ENCODE measurements around the gene CAPN12. TPM values are rescaled to one million over a fixed set of nuclear protein-coding genes. Genes with fewer than 3 reads are reported as not detected.

Gene CAPN12
- total and polyA plus RNA-seq, 2 of the 8 experiments (the other 6 are each of a cell fraction or from before 2014, with no cell fraction given), result 8.8 to 20.0 TPM

DNA sequence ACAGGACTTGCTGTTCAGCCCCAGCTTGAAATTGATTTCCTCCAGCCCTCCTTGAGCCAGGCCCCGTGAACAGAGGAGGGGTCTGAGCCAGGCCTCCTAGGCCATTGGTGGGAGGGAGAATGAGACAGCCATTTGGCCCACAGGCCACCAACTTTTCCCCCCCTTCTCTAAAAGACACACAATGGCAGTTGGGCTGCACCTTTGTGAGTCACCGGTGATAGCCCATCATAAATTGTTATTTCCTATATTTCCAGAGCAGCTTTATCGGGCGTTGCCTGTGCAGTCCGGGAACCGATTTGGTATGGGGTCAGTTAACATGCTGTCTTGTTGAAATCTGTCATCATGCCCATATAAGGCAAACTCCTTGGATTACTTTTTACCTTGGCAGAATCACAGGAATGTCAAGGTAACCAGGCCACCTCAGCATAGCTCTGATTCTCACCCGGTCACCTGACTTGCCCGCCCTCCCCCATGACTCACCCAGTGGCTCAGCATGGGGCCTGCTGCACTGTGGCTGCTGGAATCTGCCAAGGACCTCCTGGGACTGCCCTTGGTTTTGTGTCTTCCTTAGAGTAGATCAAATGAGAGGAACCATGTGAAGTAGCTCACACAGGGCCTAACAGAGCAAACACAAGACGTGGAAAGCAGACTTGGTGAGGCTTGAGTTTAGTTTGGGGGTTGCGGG lies 60.7 kb downstream of the CAPN12 start (continued):
- TF ChIP-seq CHD7 (IDR thresholded peaks at IDR 0.05; ENCODE audit: insufficient replicate concordance, low read length) (no peak), KDM4A (IDR thresholded peaks at IDR 0.05; ENCODE audit: low read depth, low read length, severe bottlenecking) (no peak), GABPA (IDR thresholded peaks at IDR 0.05; ENCODE audit: borderline replicate concordance, insufficient read depth, low read length) (no peak), ZNF274 (IDR thresholded peaks at IDR 0.05; ENCODE audit: borderline replicate concordance, extremely low read depth, low read length) (no peak), CTCF (IDR thresholded peaks at IDR 0.05; ENCODE audit: control extremely low read depth in 1 of 3, insufficient read depth in 1 of 3, low read depth in 1 of 3, low read length in 3 of 3) (no peak), SP4 (IDR thresholded peaks at IDR 0.05; ENCODE audit: low read length) (peak; percentile 10; the same call in 1 of the 2 replicates), BCL11A (IDR thresholded peaks at IDR 0.05; ENCODE audit: low read depth in 2 of 2, low read length in 2 of 2) (no peak), EGR1 (IDR thresholded peaks at IDR 0.05; ENCODE audit: borderline replicate concordance, low read depth, low read length) (no peak)
